HG02870 (cell line): Measurements from ENCODE around the gene SYCP2L.
"Not testable (repeated sequence)": the region's sequence is repeated elsewhere in the genome, so short reads cannot be mapped to it uniquely, and the experiment has no call there.

Experiments used
- ATAC-seq: cut with Tn5 transposase; IDR thresholded peaks from one replicate; pipeline ENCODE4 v1.9.1; 2021; ENCODE audit warnings: mild to moderate bottlenecking, moderate library complexity; ENCODE audit not compliant: unreplicated experiment

Gene SYCP2L

GRCh38 chr6:10886691-10887502, at the start of gene SYCP2L:
SYCP2L (plus strand) TSS chr6:10887052; CDS start chr6:10887127, 75 bp downstream.
- peak; percentile 32 for ATAC-seq

- no peak for ATAC-seq
Observed at GRCh38 chr6:10837622-10837994, 49.2 kb upstream of the SYCP2L start.

GRCh38 chr6:10837995-10838793, 48.7 kb upstream of the SYCP2L start, which contains the start of gene MAK:
MAK (minus strand) TSS chr6:10838539; CDS start chr6:10830648, 7,891 bp downstream.
- peak; percentile 78 for ATAC-seq

- peak; percentile 57 for ATAC-seq
Observed at GRCh38 chr6:10838794-10839333, 48.0 kb upstream of the SYCP2L start.

- ATAC-seq = no peak
Observed at GRCh38 chr6:10843554-10843953, 43.3 kb upstream of the SYCP2L start.

- ATAC-seq = no peak
Observed at GRCh38 chr6:10847684-10848083, 39.2 kb upstream of the SYCP2L start.

GRCh38 chr6:10849901-10850300, 37.0 kb upstream of the SYCP2L start:
- ATAC-seq = no peak

- no peak for ATAC-seq
Observed at GRCh38 chr6:10850728-10851127, 36.1 kb upstream of the SYCP2L start.

- no peak for ATAC-seq
Observed at GRCh38 chr6:10852361-10852960, 34.4 kb upstream of the SYCP2L start.

GRCh38 chr6:10853849-10854300, 33.0 kb upstream of the SYCP2L start:
- ATAC-seq = not testable (repeated sequence)

- ATAC-seq = no peak
Observed at GRCh38 chr6:10854922-10855632, 31.8 kb upstream of the SYCP2L start.

- no peak for ATAC-seq
Observed at GRCh38 chr6:10857259-10857658, 29.6 kb upstream of the SYCP2L start.

GRCh38 chr6:10861086-10861485, 25.8 kb upstream of the SYCP2L start:
- ATAC-seq = no peak

GRCh38 chr6:10862361-10862760, 24.5 kb upstream of the SYCP2L start:
- no peak for ATAC-seq

GRCh38 chr6:10863031-10863430, 23.8 kb upstream of the SYCP2L start:
- not testable (repeated sequence) for ATAC-seq

GRCh38 chr6:10866709-10867108, 20.1 kb upstream of the SYCP2L start:
- ATAC-seq = not testable (repeated sequence)

GRCh38 chr6:10867952-10868351, 18.9 kb upstream of the SYCP2L start:
- no peak for ATAC-seq

- no peak for ATAC-seq
Observed at GRCh38 chr6:10873374-10873773, 13.5 kb upstream of the SYCP2L start.

GRCh38 chr6:10874207-10874606, 12.6 kb upstream of the SYCP2L start:
- ATAC-seq = no peak

- no peak for ATAC-seq
Observed at GRCh38 chr6:10875026-10875425, 11.8 kb upstream of the SYCP2L start.
